A549 (cell line): ENCODE measurements around the gene SORCS2.

Source experiments
- CBX8 ChIP-seq: fragments of 200-600 bp; sonication (generic); IDR thresholded peaks from 2 replicates; pipeline ENCODE4 v1.6.1; 2016
- CEBPB ChIP-seq, 2 experiments: fragments of >200 bp in 1 of 2; sonication (Bioruptor Twin) in 1 of 2; formaldehyde crosslinking in 1 of 2; IDR thresholded peaks; 2 replicates each; pipeline ENCODE4 v1.6.1; 2012 to 2016
- KDM1A ChIP-seq: fragments of 200-600 bp; sonication (generic); IDR thresholded peaks from 2 replicates; pipeline ENCODE4 v1.6.1; 2016; ENCODE audit warnings: low read depth, mild to moderate bottlenecking
- MAFK ChIP-seq: fragments of 450-650 bp; IDR thresholded peaks from 2 replicates; pipeline ENCODE4 v1.6.1; 2014; ENCODE audit not compliant: partially characterized antibody
- MYC ChIP-seq: IDR thresholded peaks from 2 replicates; pipeline ENCODE4 v1.6.1; 2012; ENCODE audit warnings: mild to moderate bottlenecking, inconsistent platforms, low read length, improper control_type of control experiment, borderline replicate concordance
- NPAS2 ChIP-seq: fragments of 250-450 bp; sonication (Bioruptor Pico); IDR thresholded peaks from 2 replicates; pipeline ENCODE4 v1.8.0; 2022; ENCODE audit warnings: mild to moderate bottlenecking, moderate library complexity, borderline replicate concordance
- PHF8 ChIP-seq: fragments of 200-600 bp; sonication (generic); IDR thresholded peaks from 2 replicates; pipeline ENCODE4 v1.6.1; 2016; ENCODE audit warnings: low read depth, mild to moderate bottlenecking, antibody characterized with exemption, moderate library complexity, borderline replicate concordance
- POLR2A ChIP-seq: IDR thresholded peaks from 2 replicates; pipeline ENCODE4 v1.6.1; 2012; ENCODE audit warnings: mild to moderate bottlenecking, low read length
- RAD21 ChIP-seq, 2 experiments: fragments of >200 bp in 1 of 2; sonication (Bioruptor Twin) in 1 of 2; formaldehyde crosslinking in 1 of 2; IDR thresholded peaks in 1 of 2; conservative IDR thresholded peaks in 1 of 2; 2 replicates in 1 of 2; 3 replicates in 1 of 2; pipeline ENCODE4 v1.6.1; 2012 to 2018; ENCODE audit warnings: inconsistent platforms in 1 of 2
- TF ChIP-seq, protein P1 (sequence below): fragments of >200 bp; sonication (Bioruptor Twin); formaldehyde crosslinking; IDR thresholded peaks from 3 replicates; pipeline ENCODE4 v1.5.1; 2016
- TF ChIP-seq, protein P2 (sequence below): fragments of 200-600 bp; sonication (generic); IDR thresholded peaks from 2 replicates; pipeline ENCODE4 v1.6.1; 2016; ENCODE audit warnings: antibody characterized with exemption, mild to moderate bottlenecking, moderate library complexity
- TF ChIP-seq, protein P3 (sequence below): IDR thresholded peaks from 2 replicates; pipeline ENCODE4 v1.6.1; 2012

DNA sequence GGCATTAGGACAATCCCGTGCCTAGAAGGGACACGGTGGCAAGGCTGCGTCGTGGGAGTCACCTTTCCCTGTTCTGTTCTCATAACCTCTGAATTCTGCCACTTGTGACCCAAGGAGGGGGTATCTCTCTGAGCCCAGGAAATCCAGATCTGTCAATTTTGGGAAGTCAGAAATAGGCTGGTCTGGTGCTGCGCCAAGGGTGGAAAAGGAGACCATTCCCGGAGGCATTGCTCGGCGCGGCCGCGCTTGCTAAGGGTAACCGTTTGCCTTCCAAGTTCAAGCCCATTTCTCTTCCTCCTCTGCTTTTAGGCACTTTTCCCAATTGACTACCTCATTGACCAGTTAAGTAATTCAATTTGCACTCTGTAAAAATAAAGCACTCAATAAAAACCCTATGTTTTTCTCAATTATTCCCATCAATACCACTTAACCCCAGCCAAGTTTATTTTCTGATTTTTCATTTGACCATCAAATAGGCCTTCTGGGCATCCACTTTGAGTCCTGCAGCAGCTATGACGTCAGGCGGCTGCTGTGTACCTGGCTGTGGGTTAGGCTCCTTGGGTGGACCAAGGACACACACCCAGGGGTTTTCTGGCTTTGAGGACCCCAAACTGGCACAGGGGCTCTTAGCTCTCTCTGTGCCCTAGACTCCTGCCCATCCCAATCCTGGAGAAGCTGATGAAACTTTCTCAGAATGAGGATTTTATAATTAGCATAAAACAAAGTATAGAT is 12.5 kb downstream of the SORCS2 start:
- TF ChIP-seq, protein P1, sequence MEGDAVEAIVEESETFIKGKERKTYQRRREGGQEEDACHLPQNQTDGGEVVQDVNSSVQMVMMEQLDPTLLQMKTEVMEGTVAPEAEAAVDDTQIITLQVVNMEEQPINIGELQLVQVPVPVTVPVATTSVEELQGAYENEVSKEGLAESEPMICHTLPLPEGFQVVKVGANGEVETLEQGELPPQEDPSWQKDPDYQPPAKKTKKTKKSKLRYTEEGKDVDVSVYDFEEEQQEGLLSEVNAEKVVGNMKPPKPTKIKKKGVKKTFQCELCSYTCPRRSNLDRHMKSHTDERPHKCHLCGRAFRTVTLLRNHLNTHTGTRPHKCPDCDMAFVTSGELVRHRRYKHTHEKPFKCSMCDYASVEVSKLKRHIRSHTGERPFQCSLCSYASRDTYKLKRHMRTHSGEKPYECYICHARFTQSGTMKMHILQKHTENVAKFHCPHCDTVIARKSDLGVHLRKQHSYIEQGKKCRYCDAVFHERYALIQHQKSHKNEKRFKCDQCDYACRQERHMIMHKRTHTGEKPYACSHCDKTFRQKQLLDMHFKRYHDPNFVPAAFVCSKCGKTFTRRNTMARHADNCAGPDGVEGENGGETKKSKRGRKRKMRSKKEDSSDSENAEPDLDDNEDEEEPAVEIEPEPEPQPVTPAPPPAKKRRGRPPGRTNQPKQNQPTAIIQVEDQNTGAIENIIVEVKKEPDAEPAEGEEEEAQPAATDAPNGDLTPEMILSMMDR: no peak
- TF ChIP-seq KDM1A: no peak
- no peak for TF ChIP-seq PHF8
- TF ChIP-seq, protein P2, sequence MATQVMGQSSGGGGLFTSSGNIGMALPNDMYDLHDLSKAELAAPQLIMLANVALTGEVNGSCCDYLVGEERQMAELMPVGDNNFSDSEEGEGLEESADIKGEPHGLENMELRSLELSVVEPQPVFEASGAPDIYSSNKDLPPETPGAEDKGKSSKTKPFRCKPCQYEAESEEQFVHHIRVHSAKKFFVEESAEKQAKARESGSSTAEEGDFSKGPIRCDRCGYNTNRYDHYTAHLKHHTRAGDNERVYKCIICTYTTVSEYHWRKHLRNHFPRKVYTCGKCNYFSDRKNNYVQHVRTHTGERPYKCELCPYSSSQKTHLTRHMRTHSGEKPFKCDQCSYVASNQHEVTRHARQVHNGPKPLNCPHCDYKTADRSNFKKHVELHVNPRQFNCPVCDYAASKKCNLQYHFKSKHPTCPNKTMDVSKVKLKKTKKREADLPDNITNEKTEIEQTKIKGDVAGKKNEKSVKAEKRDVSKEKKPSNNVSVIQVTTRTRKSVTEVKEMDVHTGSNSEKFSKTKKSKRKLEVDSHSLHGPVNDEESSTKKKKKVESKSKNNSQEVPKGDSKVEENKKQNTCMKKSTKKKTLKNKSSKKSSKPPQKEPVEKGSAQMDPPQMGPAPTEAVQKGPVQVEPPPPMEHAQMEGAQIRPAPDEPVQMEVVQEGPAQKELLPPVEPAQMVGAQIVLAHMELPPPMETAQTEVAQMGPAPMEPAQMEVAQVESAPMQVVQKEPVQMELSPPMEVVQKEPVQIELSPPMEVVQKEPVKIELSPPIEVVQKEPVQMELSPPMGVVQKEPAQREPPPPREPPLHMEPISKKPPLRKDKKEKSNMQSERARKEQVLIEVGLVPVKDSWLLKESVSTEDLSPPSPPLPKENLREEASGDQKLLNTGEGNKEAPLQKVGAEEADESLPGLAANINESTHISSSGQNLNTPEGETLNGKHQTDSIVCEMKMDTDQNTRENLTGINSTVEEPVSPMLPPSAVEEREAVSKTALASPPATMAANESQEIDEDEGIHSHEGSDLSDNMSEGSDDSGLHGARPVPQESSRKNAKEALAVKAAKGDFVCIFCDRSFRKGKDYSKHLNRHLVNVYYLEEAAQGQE: no peak
- TF ChIP-seq NPAS2 (CRISPR knock-in tag): no peak
- no peak for TF ChIP-seq RAD21 (conservative IDR thresholded peaks at IDR 0.05 in 1 of 2, IDR thresholded peaks at IDR 0.05 in 1 of 2)
- no peak for TF ChIP-seq MYC
- no peak for TF ChIP-seq CEBPB (IDR thresholded peaks at IDR 0.05)
- no peak for TF ChIP-seq POLR2A
- TF ChIP-seq, protein P3, sequence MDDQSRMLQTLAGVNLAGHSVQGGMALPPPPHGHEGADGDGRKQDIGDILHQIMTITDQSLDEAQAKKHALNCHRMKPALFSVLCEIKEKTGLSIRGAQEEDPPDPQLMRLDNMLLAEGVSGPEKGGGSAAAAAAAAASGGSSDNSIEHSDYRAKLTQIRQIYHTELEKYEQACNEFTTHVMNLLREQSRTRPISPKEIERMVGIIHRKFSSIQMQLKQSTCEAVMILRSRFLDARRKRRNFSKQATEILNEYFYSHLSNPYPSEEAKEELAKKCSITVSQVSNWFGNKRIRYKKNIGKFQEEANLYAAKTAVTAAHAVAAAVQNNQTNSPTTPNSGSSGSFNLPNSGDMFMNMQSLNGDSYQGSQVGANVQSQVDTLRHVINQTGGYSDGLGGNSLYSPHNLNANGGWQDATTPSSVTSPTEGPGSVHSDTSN: no peak
- no peak for TF ChIP-seq CBX8
- no peak for TF ChIP-seq MAFK
